ENCODE measurements around the gene SUB1.

DNA sequence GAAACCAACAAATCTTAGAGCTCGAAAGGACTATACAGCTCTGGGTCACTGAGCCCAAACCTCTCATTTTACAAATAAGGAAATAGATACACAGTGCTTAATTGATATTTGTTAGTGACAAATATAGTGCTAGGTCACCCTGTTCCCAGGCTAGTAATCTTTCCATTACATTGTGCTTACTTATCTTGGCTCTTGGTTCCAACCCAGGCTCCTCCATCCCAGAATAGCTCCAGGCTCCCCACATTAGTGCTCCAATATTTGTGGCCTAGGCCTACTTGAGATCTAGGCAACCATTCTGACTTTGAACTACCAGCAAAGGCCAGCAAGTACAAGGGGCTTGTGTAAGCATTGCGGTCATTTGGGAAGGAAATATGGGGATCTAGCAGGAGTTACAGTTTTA is 21.7 kb upstream of the SUB1 start:
- TF ChIP-seq, protein P1, sequence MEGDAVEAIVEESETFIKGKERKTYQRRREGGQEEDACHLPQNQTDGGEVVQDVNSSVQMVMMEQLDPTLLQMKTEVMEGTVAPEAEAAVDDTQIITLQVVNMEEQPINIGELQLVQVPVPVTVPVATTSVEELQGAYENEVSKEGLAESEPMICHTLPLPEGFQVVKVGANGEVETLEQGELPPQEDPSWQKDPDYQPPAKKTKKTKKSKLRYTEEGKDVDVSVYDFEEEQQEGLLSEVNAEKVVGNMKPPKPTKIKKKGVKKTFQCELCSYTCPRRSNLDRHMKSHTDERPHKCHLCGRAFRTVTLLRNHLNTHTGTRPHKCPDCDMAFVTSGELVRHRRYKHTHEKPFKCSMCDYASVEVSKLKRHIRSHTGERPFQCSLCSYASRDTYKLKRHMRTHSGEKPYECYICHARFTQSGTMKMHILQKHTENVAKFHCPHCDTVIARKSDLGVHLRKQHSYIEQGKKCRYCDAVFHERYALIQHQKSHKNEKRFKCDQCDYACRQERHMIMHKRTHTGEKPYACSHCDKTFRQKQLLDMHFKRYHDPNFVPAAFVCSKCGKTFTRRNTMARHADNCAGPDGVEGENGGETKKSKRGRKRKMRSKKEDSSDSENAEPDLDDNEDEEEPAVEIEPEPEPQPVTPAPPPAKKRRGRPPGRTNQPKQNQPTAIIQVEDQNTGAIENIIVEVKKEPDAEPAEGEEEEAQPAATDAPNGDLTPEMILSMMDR (IDR thresholded peaks at IDR 0.05; ENCODE audit: low read length), result no peak
- TF ChIP-seq EZH2 (optimal IDR thresholded peaks at IDR 0.05; ENCODE audit: low read depth, low read length) (no peak), EZH2phosphoT487 (IDR thresholded peaks at IDR 0.05; ENCODE audit: low read length) (no peak)
